ENCODE results near the gene ANAPC15.
"Not testable (repeated sequence)": the region's sequence is repeated elsewhere in the genome, so short reads cannot be mapped to it uniquely, and the experiment has no call there.

ANAPC15 gene

DNA sequence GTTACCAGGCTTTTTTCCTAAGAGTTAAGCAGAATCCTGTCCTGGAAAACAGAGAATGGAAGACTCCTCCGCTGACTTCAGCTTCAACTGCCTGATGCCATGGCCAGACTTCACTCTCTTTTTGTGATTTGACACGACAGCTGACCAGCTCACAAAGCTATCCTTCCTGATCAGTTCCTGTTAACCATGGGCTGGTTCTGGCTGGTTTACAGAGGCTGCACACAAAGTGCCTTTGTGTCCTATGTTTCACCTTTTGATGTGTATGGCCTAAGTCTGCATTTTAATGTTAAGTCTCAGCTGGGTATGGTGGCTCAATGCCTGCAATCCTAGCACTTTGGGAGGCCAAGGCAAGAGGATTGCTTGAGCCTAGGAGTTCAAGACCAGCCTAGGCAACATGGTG lies 34.1 kb upstream of the ANAPC15 start:
- DNase-seq (ENCODE audit: low read depth) = no peak
- TF ChIP-seq, protein P1, sequence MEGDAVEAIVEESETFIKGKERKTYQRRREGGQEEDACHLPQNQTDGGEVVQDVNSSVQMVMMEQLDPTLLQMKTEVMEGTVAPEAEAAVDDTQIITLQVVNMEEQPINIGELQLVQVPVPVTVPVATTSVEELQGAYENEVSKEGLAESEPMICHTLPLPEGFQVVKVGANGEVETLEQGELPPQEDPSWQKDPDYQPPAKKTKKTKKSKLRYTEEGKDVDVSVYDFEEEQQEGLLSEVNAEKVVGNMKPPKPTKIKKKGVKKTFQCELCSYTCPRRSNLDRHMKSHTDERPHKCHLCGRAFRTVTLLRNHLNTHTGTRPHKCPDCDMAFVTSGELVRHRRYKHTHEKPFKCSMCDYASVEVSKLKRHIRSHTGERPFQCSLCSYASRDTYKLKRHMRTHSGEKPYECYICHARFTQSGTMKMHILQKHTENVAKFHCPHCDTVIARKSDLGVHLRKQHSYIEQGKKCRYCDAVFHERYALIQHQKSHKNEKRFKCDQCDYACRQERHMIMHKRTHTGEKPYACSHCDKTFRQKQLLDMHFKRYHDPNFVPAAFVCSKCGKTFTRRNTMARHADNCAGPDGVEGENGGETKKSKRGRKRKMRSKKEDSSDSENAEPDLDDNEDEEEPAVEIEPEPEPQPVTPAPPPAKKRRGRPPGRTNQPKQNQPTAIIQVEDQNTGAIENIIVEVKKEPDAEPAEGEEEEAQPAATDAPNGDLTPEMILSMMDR (IDR thresholded peaks at IDR 0.05; ENCODE audit: control insufficient read depth, insufficient read depth, low read depth, low read length, missing control alignments) = no peak
- no peak overlapping the region for H3K4me3 ChIP-seq (ENCODE audit: control insufficient read depth, low read depth, low read length)

DNA sequence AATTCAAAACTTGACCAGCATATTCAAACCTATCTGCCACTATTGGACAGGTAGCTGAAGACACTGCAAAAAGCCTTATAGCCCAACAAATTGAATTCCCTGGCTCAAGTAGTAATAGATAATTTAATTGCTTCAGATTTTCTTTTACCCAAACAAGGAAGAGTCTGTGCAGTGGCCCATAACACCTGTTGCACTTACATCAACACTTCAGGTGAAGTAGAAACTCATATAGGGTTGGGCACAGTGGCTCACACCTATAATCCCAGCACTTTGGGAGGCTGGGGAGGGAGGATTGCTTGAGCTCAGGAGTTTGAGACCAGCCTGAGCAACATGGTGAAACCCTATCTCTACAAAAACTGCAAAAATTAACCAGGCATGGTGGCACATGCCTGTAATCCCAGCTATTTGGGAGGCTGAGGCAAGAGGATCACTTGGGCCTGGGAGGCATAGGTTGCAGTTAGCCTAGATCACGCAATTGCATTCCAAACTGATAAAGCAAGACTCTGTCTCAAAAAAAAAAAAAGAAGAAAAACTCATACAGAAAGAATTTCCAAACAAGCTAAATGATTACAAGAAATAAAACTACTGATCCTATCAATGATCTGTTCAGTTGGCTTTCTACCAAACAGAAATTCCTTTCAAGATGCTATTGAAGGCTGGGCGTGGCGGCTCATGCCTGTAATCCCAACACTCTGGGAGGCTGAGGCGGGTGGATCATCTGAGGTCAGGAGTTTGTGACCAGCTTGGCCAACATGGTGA lies 32.5 kb upstream of the ANAPC15 start:
- no peak overlapping the region for H3K4me3 ChIP-seq (ENCODE audit: control insufficient read depth, low read depth, low read length)
- DNase-seq (ENCODE audit: low read depth) = peak; percentile 70
- TF ChIP-seq, protein P1 (IDR thresholded peaks at IDR 0.05; ENCODE audit: control insufficient read depth, insufficient read depth, low read depth, low read length, missing control alignments) = no peak

DNA sequence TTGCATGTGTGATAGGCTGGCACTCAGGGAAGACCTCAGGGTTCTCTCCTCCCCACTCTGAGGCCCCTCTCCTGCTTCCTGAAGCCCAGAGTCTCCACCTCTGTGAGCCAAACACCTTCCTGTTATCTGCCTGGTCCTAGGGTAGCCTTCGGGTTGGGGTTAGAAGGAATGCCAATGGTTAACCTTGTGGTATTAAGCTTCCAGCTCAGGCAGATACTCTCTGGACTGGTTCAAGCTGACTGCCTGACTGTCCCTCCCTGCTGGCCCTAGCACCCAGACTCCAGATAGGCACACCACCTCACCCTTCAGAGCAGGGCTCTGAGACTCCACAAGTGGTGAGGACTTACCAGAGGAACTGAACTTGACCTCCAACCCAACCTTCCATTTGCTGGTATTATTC lies 30.0 kb upstream of the ANAPC15 start:
- not testable (repeated sequence) for H3K4me3 ChIP-seq (ENCODE audit: control insufficient read depth, low read depth, low read length); DNase-seq (ENCODE audit: low read depth)

DNA sequence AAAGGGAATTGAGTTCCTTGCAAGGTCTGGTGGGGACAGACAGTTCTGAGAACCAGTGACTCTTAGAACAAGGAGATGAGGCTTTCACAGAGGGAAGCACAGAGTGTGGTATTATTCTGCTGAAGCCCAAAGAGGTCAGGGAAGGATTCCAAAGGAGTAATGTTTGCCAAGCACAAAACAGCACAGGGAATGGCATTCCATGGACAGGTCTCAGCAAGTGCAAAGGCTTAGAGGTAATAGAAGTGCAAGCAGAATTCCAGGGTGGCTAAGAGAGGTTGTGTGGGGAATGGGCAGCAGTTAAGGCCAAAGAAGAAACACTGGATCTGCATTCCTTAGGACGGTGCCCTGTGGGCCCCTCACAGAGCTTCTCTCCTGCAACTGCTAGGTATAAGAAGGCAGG lies 29.6 kb upstream of the ANAPC15 start:
- not testable (repeated sequence) for H3K4me3 ChIP-seq (ENCODE audit: control insufficient read depth, low read depth, low read length); DNase-seq (ENCODE audit: low read depth)

DNA sequence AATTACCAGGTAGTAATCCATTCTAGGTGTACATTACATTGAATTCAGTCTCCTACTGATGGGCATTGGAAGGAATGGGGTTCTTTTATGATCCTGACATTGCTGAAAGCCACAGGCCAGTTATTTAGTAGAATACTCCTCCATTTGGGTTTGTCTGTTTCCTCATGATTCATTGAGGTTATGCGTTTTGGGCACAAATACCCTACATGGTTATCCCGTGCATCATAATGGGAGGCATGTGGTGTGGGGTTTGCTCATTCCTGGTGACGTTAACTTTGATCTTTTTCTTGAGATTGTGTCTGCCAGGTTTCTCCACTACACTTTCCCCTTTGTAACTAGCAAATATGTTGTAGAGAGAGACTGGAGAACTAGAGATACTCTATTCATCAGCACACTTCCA lies 28.6 kb upstream of the ANAPC15 start:
- no peak overlapping the region for H3K4me3 ChIP-seq (ENCODE audit: control insufficient read depth, low read depth, low read length)
- DNase-seq (ENCODE audit: low read depth) = peak; percentile 84
- TF ChIP-seq, protein P1 (IDR thresholded peaks at IDR 0.05; ENCODE audit: control insufficient read depth, insufficient read depth, low read depth, low read length, missing control alignments) = no peak

DNA sequence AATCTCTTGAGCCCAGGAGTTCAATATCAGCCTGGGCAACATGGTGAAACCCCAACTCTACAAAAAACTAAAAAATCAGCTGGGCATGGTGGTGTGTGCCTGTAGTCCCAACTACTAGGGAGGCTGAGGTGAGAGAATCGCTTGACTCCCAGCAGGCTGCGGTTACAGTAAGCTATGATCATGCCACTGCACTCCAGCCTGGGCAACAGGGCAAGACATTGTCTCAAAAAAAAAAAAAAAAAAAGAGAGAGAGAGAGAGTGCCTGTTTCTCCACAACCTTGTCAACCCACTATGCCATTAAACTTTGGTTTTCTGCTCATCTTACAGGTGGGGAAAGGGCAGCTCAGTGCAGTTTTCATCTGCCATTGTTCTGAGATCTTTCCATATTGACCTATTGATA lies 28.2 kb upstream of the ANAPC15 start:
- no peak overlapping the region for H3K4me3 ChIP-seq (ENCODE audit: control insufficient read depth, low read depth, low read length)
- TF ChIP-seq, protein P1 (IDR thresholded peaks at IDR 0.05; ENCODE audit: control insufficient read depth, insufficient read depth, low read depth, low read length, missing control alignments) = no peak
- DNase-seq (ENCODE audit: low read depth) = no peak

DNA sequence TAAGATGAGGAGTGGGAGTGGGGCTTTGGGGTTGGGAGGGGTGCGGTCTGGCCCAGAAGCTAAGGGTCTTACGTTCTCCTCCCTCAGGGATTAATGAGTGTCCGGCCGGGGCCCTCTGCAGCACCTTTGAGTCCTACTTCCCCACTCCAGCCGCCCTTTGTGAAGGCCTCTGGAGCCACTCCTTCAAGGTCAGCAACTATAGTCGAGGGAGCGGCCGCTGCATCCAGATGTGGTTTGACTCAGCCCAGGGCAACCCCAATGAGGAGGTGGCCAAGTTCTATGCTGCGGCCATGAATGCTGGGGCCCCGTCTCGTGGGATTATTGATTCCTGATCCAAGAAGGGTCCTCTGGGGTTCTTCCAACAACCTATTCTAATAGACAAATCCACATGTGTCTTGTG lies 27.0 kb upstream of the ANAPC15 start:
- no peak for DNase-seq (ENCODE audit: low read depth)
- H3K4me3 ChIP-seq (ENCODE audit: control insufficient read depth, low read depth, low read length) = no peak overlapping the region
- TF ChIP-seq, protein P1 (IDR thresholded peaks at IDR 0.05; ENCODE audit: control insufficient read depth, insufficient read depth, low read depth, low read length, missing control alignments) = no peak
